Large intestine (tissue), 3 donors: ENCODE measurements around the gene DDI2. TPM values are rescaled to one million over a fixed set of nuclear protein-coding genes. Genes with fewer than 3 reads are reported as not detected.
A peak's percentile ranks its signal among the peaks of the same experiment; 100 is the strongest.

Experiments
- DNase-seq, 2 donors: peaks; one replicate each; pipeline versions ENCODE4 v3.0.0 to v3.0.0-alpha.2; 2013
- H3K27ac ChIP-seq: one replicate; pipeline ENCODE4 v1.5.1; 2013; ENCODE audit warnings: low read length
- H3K27me3 ChIP-seq: 2 replicates; pipeline ENCODE4 v1.6.1; 2013; ENCODE audit warnings: low read length; ENCODE audit not compliant: control insufficient read depth, insufficient read depth
- H3K36me3 ChIP-seq: 2 replicates; pipeline ENCODE4 v1.6.1; 2013; ENCODE audit warnings: low read length; ENCODE audit not compliant: control insufficient read depth, insufficient read depth
- H3K4me1 ChIP-seq: one replicate; pipeline ENCODE4 v1.6.1; 2013; ENCODE audit warnings: low read length; ENCODE audit not compliant: control insufficient read depth, insufficient read depth
- H3K4me3 ChIP-seq: one replicate; pipeline ENCODE4 v1.5.1; 2013; ENCODE audit warnings: low read length
- H3K9me3 ChIP-seq: one replicate; pipeline ENCODE4 v1.6.1; 2013; ENCODE audit warnings: mild to moderate bottlenecking, low read depth, low read length, moderate library complexity; ENCODE audit not compliant: control insufficient read depth
- WGBS: methylation state at CpG from one replicate; pipeline ENCODE4 v1.1.5; 2013; ENCODE audit warnings: low lambda C conversion rate; ENCODE audit not compliant: insufficient coverage; 5-methylcytosine and 5-hydroxymethylcytosine counted together
- polyA plus RNA-seq: library from polyadenylated mRNA; unstranded; fragments of 120-200 nt; gene quantifications from one replicate; pipeline ENCODE4 v1.2.1, GENCODE V29; 2013

DDI2 gene
- polyA plus RNA-seq, 1 donor = 28.5 TPM

- H3K36me3 ChIP-seq = no peaks in the 10 kb centered on the region
- DNase-seq = no peak
- no peak overlapping the region for H3K27ac ChIP-seq
- no CpG with 5 or more reads among the region's 6 CpGs for whole genome bisulfite sequencing
- H3K27me3 ChIP-seq = no peaks in the 10 kb centered on the region
- peaks cover 9% of the 10 kb centered on the region for H3K4me1 ChIP-seq
- no peaks in the 10 kb centered on the region for H3K9me3 ChIP-seq
- no peak overlapping the region for H3K4me3 ChIP-seq
Observed at GRCh38 chr1:15676688-15677661, 59.7 kb downstream of the DDI2 start.

- Histone ChIP-seq H3K36me3 (no peaks in the 10 kb centered on the region), H3K27me3 (no peaks in the 10 kb centered on the region), H3K9me3 (no peaks in the 10 kb centered on the region), H3K4me3 (no peak overlapping the region), H3K27ac (no peak overlapping the region), H3K4me1 (peaks cover 11% of the 10 kb centered on the region)
- no peak for DNase-seq
- WGBS = no CpG with 5 or more reads among the region's 1 CpG
Observed at GRCh38 chr1:15678578-15678977, 61.3 kb downstream of the DDI2 start.

GRCh38 chr1:15680131-15680530, 62.9 kb downstream of the DDI2 start:
- H3K27ac ChIP-seq = no peak overlapping the region
- WGBS = no CpG with 5 or more reads among the region's 11 CpGs
- no peak for DNase-seq
- H3K36me3 ChIP-seq = no peaks in the 10 kb centered on the region
- peaks cover 16% of the 10 kb centered on the region for H3K4me1 ChIP-seq
- H3K9me3 ChIP-seq = no peaks in the 10 kb centered on the region
- no peaks in the 10 kb centered on the region for H3K27me3 ChIP-seq
- no peak overlapping the region for H3K4me3 ChIP-seq

- H3K4me1 ChIP-seq = peaks cover 17% of the 10 kb centered on the region
- H3K36me3 ChIP-seq = no peaks in the 10 kb centered on the region
- H3K27me3 ChIP-seq = no peaks in the 10 kb centered on the region
- H3K4me3 ChIP-seq = no peak overlapping the region
- peak; percentile 30 to 57 for DNase-seq
- no peaks in the 10 kb centered on the region for H3K9me3 ChIP-seq
- 83% methylated on average over 1 of the region's 7 CpGs for WGBS
- peak overlapping the region; percentile 55 for H3K27ac ChIP-seq
Observed at GRCh38 chr1:15680561-15681348, 63.5 kb downstream of the DDI2 start.

GRCh38 chr1:15681349-15682292, 64.4 kb downstream of the DDI2 start:
- H3K9me3 ChIP-seq = no peaks in the 10 kb centered on the region
- H3K36me3 ChIP-seq = no peaks in the 10 kb centered on the region
- no peak overlapping the region for H3K4me3 ChIP-seq
- WGBS = no CpG with 5 or more reads among the region's 12 CpGs
- no peaks in the 10 kb centered on the region for H3K27me3 ChIP-seq
- no peak for DNase-seq
- H3K27ac ChIP-seq = peak overlapping the region; percentile 55
- H3K4me1 ChIP-seq = peaks cover 22% of the 10 kb centered on the region

GRCh38 chr1:15682936-15683341, 65.7 kb downstream of the DDI2 start:
- no peaks in the 10 kb centered on the region for H3K9me3 ChIP-seq
- no peaks in the 10 kb centered on the region for H3K36me3 ChIP-seq
- no peaks in the 10 kb centered on the region for H3K27me3 ChIP-seq
- DNase-seq = no peak
- WGBS = no CpG with 5 or more reads among the region's 4 CpGs
- H3K4me1 ChIP-seq = peaks cover 22% of the 10 kb centered on the region
- H3K27ac ChIP-seq = no peak overlapping the region
- H3K4me3 ChIP-seq = no peak overlapping the region

GRCh38 chr1:15683345-15684039, 66.2 kb downstream of the DDI2 start:
- H3K27ac ChIP-seq = peak overlapping the region; percentile 71
- H3K36me3 ChIP-seq = no peaks in the 10 kb centered on the region
- no CpG with 5 or more reads among the region's 18 CpGs for WGBS
- H3K27me3 ChIP-seq = no peaks in the 10 kb centered on the region
- H3K9me3 ChIP-seq = no peaks in the 10 kb centered on the region
- H3K4me3 ChIP-seq = peak overlapping the region; percentile 94
- H3K4me1 ChIP-seq = peaks cover 22% of the 10 kb centered on the region
- DNase-seq = no peak

- H3K36me3 ChIP-seq = peaks cover 2% of the 10 kb centered on the region
- no peaks in the 10 kb centered on the region for H3K9me3 ChIP-seq
- no CpG with 5 or more reads among the region's 52 CpGs for WGBS
- no peaks in the 10 kb centered on the region for H3K27me3 ChIP-seq
- peak; percentile 46 to 48 for DNase-seq
- H3K27ac ChIP-seq = peak within 1 kb of the TSS; percentile 71
- H3K4me3 ChIP-seq = peak within 1 kb of the TSS; percentile 94
- peaks cover 22% of the 10 kb centered on the region for H3K4me1 ChIP-seq
Observed at GRCh38 chr1:15684042-15684461, 66.8 kb downstream of the DDI2 start, which contains the start of gene PLEKHM2. Gene PLEKHM2, plus strand, starts transcription at chr1:15684320. Its CDS starts 239 bp downstream, at chr1:15684559.

GRCh38 chr1:15684468-15685291, 67.4 kb downstream of the DDI2 start:
- no CpG with 5 or more reads among the region's 72 CpGs for WGBS
- DNase-seq = peak in 1 of 2 donors; percentile 52
- H3K4me1 ChIP-seq = peaks cover 22% of the 10 kb centered on the region

More at GRCh38 chr1:15684468-15685291, 67.4 kb downstream of the DDI2 start:
- no peaks in the 10 kb centered on the region for H3K9me3 ChIP-seq
- peak overlapping the region; percentile 56 for H3K27ac ChIP-seq
- no peaks in the 10 kb centered on the region for H3K27me3 ChIP-seq
- H3K4me3 ChIP-seq = peak overlapping the region; percentile 88
- H3K36me3 ChIP-seq = peaks cover 5% of the 10 kb centered on the region
